Measurements from ENCODE around the gene DLX4.

The DLX4 gene

GRCh38 chr17:49967621-49968404 is 1.2 kb upstream of the DLX4 start:
- H3K4me3 ChIP-seq (ENCODE audit: low read depth, low read length), result no peak overlapping the region

GRCh38 chr17:49968405-49969133 is 421 bp upstream of the DLX4 start:
- TF ChIP-seq CTCF (IDR thresholded peaks at IDR 0.05; ENCODE audit: borderline replicate concordance, insufficient read depth, low read depth, low read length), result no peak
- H3K4me3 ChIP-seq (ENCODE audit: low read depth, low read length), result peak overlapping the region; percentile 44

More at GRCh38 chr17:49967621-49968404, 1.2 kb upstream of the DLX4 start:
- no peak for TF ChIP-seq CTCF (IDR thresholded peaks at IDR 0.05; ENCODE audit: borderline replicate concordance, insufficient read depth, low read depth, low read length)

- no peak for TF ChIP-seq CTCF (IDR thresholded peaks at IDR 0.05; ENCODE audit: borderline replicate concordance, insufficient read depth, low read depth, low read length)
- H3K4me3 ChIP-seq (ENCODE audit: low read depth, low read length), result no peak overlapping the region
These were observed 902 bp downstream of the DLX4 start for GRCh38 chr17:49969795-49970389.

- TF ChIP-seq CTCF (IDR thresholded peaks at IDR 0.05; ENCODE audit: borderline replicate concordance, insufficient read depth, low read depth, low read length), result no peak
- no peak overlapping the region for H3K4me3 ChIP-seq (ENCODE audit: low read depth, low read length)
These were observed 1.5 kb downstream of the DLX4 start for GRCh38 chr17:49970498-49970897.

- TF ChIP-seq CTCF (IDR thresholded peaks at IDR 0.05; ENCODE audit: borderline replicate concordance, insufficient read depth, low read depth, low read length), result no peak
- no peak overlapping the region for H3K4me3 ChIP-seq (ENCODE audit: low read depth, low read length)
These were observed 2.3 kb downstream of the DLX4 start for GRCh38 chr17:49971199-49971847.

GRCh38 chr17:49971848-49972485 is 3.0 kb downstream of the DLX4 start:
- H3K4me3 ChIP-seq (ENCODE audit: low read depth, low read length), result no peak overlapping the region
- no peak for TF ChIP-seq CTCF (IDR thresholded peaks at IDR 0.05; ENCODE audit: borderline replicate concordance, insufficient read depth, low read depth, low read length)

Measured in GM12875 (cell line).